BJ (cell line): ENCODE measurements around the gene PUS3. TPM values are rescaled to one million over a fixed set of nuclear protein-coding genes. Genes with fewer than 3 reads are reported as not detected.

Experiments
- CTCF ChIA-PET: fragments of 350-600 bp; formaldehyde crosslinking; extraction: SDS; loops from one replicate; lab custom pipeline; 2021; ENCODE audit warnings: antibody characterized with exemption, inconsistent platforms; lab: Yijun Ruan, JAX
- POLR2A ChIA-PET: fragments of 300-600 bp; sonication (Branson Sonifier 250); formaldehyde crosslinking; extraction: SDS; loops from one replicate; lab custom pipeline; 2021; ENCODE audit warnings: antibody characterized with exemption; lab: Charles Lee
- DNase-seq: peaks from one replicate; pipeline ENCODE4 v3.0.0-alpha.2; 2011; ENCODE audit warnings: low read depth
- H3K27me3 ChIP-seq: 2 replicates; pipeline ENCODE4 v1.6.0; 2011; ENCODE audit warnings: low read length; ENCODE audit not compliant: control insufficient read depth, insufficient read depth
- H3K36me3 ChIP-seq: 2 replicates; pipeline ENCODE4 v1.5.1; 2011; ENCODE audit warnings: low read length; ENCODE audit not compliant: control insufficient read depth, insufficient read depth
- H3K4me3 ChIP-seq: 2 replicates; pipeline ENCODE4 v1.5.1; 2011; ENCODE audit warnings: low read depth, mild to moderate bottlenecking, control low read depth, low read length
- polyA plus RNA-seq: library from polyadenylated mRNA; depleted of rRNA; stranded (reverse); fragments of >200 nt; gene quantifications from 2 replicates; pipeline ENCODE4 v1.2.3, GENCODE V29; 2011
- TF ChIP-seq, protein P1 (sequence below): IDR thresholded peaks from 2 replicates; pipeline ENCODE4 v1.5.1; 2011; ENCODE audit warnings: low read depth, mild to moderate bottlenecking, control low read depth, inconsistent platforms, low read length, moderate library complexity; ENCODE audit not compliant: insufficient read depth

PUS3 gene
- polyA plus RNA-seq, 1 experiment: 4.1 TPM

DNA sequence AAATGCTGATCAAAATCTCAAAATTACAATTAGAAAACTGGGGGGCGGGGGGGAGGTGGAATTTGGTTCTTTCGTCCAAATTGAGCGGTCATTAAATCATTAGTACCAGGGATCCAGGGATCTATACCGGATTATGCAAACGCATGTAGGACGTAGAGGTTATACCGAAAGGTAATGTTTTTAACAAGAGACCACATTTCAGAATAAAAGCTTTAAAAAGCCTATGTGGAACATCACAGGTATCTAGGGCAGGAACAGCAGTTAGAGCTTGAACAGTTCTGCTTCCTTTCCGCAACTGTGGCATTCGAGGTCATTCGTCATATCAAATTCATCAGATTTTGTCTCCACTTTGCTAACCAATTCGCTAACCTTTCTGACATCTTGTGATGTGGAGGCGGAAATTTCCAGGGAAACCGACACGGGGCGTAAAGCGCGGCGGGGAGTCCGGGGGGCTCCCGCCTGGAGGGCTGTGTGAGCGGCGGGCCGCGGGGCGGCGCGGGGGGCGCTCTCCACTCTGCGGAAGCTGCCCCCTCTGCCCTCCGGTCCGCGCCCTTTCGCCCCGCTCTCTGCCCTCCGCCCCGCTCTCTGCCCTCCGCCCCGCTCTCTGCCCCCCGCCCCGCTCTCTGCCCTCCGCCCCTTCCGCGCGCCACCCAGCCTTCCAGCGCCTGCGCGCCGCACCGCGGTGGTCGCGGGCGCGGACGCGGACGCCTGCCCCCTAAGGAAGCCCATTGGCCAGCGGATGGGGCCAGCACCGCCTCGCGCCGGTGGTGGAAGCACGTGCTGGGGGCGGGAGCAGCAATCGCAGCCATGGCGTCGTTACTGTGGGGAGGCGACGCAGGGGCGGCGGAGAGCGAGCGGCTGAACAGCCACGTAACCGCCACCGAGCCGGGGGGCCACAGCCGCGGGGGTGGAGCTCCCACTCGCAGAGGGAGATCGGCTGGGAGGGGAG lies 979 bp upstream of the PUS3 start, which contains the start of gene DDX25:
Gene DDX25, plus strand, starts transcription at position 798 of the 949 bp plus-strand sequence. Its CDS starts 10 bp downstream, at position 808.
- ChIA-PET CTCF (interaction anchor here (0.9 kb wide), 1 partner anchor 9 kb away, joined by 3 read pairs; no protein-coding TSS in a partner anchor), POLR2A (no interaction called here)
- Histone ChIP-seq H3K36me3 (0 out of 2 replicates have a peak, but pooled peaks cover 1% of the 10 kb centered on the region), H3K27me3 (peaks cover 17% of the 10 kb centered on the region), H3K4me3 (no peak within 1 kb of the TSS)
- TF ChIP-seq, protein P1, sequence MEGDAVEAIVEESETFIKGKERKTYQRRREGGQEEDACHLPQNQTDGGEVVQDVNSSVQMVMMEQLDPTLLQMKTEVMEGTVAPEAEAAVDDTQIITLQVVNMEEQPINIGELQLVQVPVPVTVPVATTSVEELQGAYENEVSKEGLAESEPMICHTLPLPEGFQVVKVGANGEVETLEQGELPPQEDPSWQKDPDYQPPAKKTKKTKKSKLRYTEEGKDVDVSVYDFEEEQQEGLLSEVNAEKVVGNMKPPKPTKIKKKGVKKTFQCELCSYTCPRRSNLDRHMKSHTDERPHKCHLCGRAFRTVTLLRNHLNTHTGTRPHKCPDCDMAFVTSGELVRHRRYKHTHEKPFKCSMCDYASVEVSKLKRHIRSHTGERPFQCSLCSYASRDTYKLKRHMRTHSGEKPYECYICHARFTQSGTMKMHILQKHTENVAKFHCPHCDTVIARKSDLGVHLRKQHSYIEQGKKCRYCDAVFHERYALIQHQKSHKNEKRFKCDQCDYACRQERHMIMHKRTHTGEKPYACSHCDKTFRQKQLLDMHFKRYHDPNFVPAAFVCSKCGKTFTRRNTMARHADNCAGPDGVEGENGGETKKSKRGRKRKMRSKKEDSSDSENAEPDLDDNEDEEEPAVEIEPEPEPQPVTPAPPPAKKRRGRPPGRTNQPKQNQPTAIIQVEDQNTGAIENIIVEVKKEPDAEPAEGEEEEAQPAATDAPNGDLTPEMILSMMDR: no peak
- no peak for DNase-seq

DNA sequence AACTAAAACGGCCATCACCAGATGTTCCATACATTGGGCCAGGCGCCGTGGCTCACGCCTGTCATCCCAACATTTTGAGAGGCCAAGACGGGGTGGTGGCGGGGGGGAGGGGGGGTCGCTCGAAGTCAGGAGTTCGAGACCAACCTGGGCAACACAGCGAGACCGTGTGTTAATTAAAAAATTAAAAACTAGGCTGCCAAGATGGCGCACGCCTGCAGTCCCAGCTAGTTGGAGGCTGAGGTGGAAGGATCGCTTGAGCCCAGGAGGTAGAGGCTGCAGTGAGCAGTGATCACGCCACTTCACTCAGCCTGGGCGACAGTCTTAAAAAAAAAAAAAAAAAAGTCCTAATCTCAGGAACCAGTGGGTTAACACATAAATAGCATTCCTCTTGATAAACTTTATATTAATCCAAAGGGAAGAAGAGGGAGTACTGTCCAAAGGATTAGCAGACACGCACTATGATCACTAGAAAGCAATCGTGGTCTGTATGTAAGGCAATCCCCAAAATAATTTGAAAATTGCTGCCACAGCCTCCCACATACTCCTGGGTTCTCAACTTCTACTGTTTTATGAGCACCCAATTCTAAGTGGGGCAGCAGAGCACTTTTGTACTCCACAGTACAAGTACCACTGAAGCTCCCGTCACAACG lies 604 bp downstream of the PUS3 start:
- H3K4me3 ChIP-seq: peak overlapping the region; percentile 59
- TF ChIP-seq, protein P1: no peak
- ChIA-PET POLR2A (no interaction called here), CTCF (interaction anchor here (0.7 to 0.9 kb wide), 2 partner anchors 10 to 12 kb away, joined by 3 to 6 read pairs; no protein-coding TSS in a partner anchor)
- 0 out of 2 replicates have a peak, but pooled peaks cover 1% of the 10 kb centered on the region for H3K36me3 ChIP-seq
- DNase-seq: no peak
- H3K27me3 ChIP-seq: peaks cover 16% of the 10 kb centered on the region

DNA sequence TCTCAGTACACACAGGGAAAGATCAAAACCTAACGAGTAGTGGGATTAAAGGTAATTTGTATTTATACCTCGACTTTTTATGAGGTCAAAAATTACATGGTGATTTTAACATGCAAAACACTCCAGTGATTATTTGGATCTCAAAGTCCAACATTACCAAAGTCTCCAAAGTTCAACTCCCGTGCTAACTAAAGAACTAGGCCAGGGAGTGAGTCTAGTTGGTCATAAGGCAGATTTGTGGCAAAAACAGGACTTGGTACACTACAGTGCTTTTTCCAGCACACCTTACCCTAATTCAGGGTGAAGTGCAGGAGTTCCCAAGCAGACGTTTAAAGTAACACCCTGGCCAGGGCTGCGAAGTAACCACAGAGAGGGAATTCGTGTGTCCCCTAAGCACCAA lies 1.1 kb downstream of the PUS3 start:
- ChIA-PET POLR2A (no interaction called here), CTCF (no interaction called here)
- TF ChIP-seq, protein P1: no peak
- H3K4me3 ChIP-seq: no peak overlapping the region
- no peak for DNase-seq
- H3K36me3 ChIP-seq: 0 out of 2 replicates have a peak, but pooled peaks cover 1% of the 10 kb centered on the region
- peaks cover 16% of the 10 kb centered on the region for H3K27me3 ChIP-seq

DNA sequence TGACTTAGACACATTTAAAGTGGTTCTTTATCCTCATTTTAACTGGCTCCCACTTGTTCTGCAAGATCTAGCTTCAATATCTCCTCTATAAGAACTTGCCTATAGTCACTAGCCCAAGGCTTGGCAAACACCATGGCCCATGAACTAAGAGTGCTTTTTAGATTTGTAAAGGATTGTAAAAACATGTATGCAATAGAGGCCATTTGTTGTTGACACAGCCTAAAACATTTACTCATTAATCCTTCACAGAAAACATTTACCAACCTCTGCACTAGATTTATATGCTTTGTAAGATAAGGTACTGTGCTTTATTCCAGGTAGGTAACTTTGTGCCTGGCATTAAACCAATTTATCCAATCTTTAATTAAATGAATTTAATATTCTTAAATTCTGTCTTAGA lies 10.0 kb downstream of the PUS3 start:
- CTCF ChIA-PET: no interaction called here
- TF ChIP-seq, protein P1: no peak
- no peak for DNase-seq
- no peaks in the 10 kb centered on the region for H3K27me3 ChIP-seq
- no peak overlapping the region for H3K4me3 ChIP-seq
- peaks cover 1% of the 10 kb centered on the region; the same call in 1 of the 2 replicates for H3K36me3 ChIP-seq
- POLR2A ChIA-PET: no interaction called here

DNA sequence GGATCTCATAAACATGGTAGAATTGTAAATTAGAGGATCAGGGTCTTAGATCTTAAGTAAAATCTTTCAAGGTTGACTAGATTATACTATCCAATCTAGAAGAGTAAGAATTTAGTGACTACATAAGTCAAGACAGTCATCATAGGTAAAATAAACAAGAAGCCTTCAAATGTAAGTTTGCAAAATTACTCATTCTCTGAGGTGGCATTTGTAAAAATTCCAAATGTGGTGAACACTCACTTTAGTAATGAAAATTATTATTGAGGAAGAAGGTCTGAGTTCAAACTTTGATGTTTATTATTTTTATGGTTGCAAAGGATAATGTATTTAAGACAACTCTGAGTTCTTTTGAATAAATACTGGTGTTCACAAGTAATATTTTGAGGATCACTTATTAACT lies 10.9 kb downstream of the PUS3 start:
- CTCF ChIA-PET: no interaction called here

More for the DNA sequence above, 10.9 kb downstream of the PUS3 start:
- TF ChIP-seq, protein P1: no peak
- no peak for DNase-seq
- Histone ChIP-seq H3K36me3 (peaks cover 1% of the 10 kb centered on the region; the same call in 1 of the 2 replicates), H3K27me3 (no peaks in the 10 kb centered on the region), H3K4me3 (no peak overlapping the region)
- POLR2A ChIA-PET: no interaction called here
